Endothelial cell (in vitro differentiated cells): Measurements from ENCODE around the gene HIVEP2. TPM values are rescaled to one million over a fixed set of nuclear protein-coding genes. Genes with fewer than 3 reads are reported as not detected.

Experiments used
- DNase-seq: peaks from one replicate; pipeline ENCODE4 v3.0.0; 2021; ENCODE audit warnings: low spot score
- H3K27ac Mint-ChIP-seq: one replicate; pipeline ENCODE4 v1.8.0; 2021; ENCODE audit warnings: mixed read lengths, inconsistent platforms; ENCODE audit not compliant: unreplicated experiment
- H3K27me3 Mint-ChIP-seq: one replicate; pipeline ENCODE4 v1.8.0; 2021; ENCODE audit warnings: mild to moderate bottlenecking, moderate library complexity, mixed read lengths, inconsistent platforms; ENCODE audit not compliant: unreplicated experiment
- H3K36me3 Mint-ChIP-seq: one replicate; pipeline ENCODE4 v1.8.0; 2021; ENCODE audit warnings: mild to moderate bottlenecking, low read depth, mixed read lengths, inconsistent platforms; ENCODE audit not compliant: unreplicated experiment
- H3K4me1 Mint-ChIP-seq: one replicate; pipeline ENCODE4 v1.8.0; 2021; ENCODE audit warnings: mild to moderate bottlenecking, mixed read lengths, inconsistent platforms; ENCODE audit not compliant: unreplicated experiment
- H3K4me3 Mint-ChIP-seq: one replicate; pipeline ENCODE4 v1.8.0; 2021; ENCODE audit warnings: mild to moderate bottlenecking, mixed read lengths, inconsistent platforms; ENCODE audit not compliant: unreplicated experiment
- H3K9me3 Mint-ChIP-seq: one replicate; pipeline ENCODE4 v1.8.0; 2021; ENCODE audit warnings: mixed read lengths, inconsistent platforms; ENCODE audit not compliant: unreplicated experiment
- total RNA-seq: library from RNA; stranded (reverse); fragmentation: NEBNext Ultra II Directional; extraction: Animal tissue kit (Norgen Biotek cat#: 25700); gene quantifications from one replicate; pipeline ENCODE4 v1.2.1, GENCODE V29; 2021; ENCODE audit not compliant: unreplicated experiment
- TF ChIP-seq, protein P1 (sequence below): fragments of 200-600 bp; sonication (generic); IDR thresholded peaks from one replicate; pipeline ENCODE4 v1.5.0; 2021; ENCODE audit warnings: antibody characterized with exemption; ENCODE audit not compliant: unreplicated experiment

Gene HIVEP2
- total RNA-seq, 1 donor from 2014 or later: 15.6 TPM

GRCh38 chr6:142883011-142883410, 62.0 kb downstream of the HIVEP2 start:
- Mint-ChIP-seq H3K36me3 (no peaks in the 10 kb centered on the region), H3K9me3 (no peaks in the 10 kb centered on the region), H3K4me3 (no peak overlapping the region), H3K27me3 (peaks cover 5% of the 10 kb centered on the region), H3K27ac (no peak overlapping the region), H3K4me1 (peaks cover 27% of the 10 kb centered on the region)
- no peak for DNase-seq
- TF ChIP-seq, protein P1, sequence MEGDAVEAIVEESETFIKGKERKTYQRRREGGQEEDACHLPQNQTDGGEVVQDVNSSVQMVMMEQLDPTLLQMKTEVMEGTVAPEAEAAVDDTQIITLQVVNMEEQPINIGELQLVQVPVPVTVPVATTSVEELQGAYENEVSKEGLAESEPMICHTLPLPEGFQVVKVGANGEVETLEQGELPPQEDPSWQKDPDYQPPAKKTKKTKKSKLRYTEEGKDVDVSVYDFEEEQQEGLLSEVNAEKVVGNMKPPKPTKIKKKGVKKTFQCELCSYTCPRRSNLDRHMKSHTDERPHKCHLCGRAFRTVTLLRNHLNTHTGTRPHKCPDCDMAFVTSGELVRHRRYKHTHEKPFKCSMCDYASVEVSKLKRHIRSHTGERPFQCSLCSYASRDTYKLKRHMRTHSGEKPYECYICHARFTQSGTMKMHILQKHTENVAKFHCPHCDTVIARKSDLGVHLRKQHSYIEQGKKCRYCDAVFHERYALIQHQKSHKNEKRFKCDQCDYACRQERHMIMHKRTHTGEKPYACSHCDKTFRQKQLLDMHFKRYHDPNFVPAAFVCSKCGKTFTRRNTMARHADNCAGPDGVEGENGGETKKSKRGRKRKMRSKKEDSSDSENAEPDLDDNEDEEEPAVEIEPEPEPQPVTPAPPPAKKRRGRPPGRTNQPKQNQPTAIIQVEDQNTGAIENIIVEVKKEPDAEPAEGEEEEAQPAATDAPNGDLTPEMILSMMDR: no peak

DNA sequence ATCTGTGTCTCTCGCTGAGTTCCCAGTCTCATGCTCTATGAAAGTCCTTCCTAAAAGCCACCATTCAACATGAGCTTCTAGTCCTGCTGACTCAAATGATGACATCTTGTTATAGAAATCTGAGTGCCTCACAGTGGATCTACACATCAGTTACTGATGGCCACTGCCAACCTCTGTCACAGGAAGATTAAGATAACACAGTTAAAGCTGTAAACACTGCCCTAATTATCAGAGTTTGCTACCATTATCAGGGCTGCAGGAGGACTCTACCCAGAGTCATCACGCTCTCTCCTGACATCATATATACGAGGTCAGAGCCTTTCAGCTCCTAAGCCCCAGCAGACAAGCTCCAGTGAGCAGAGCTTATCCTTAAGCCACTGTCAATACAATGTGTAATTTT, 63.2 kb downstream of the HIVEP2 start:
- Mint-ChIP-seq H3K27ac (no peak overlapping the region), H3K36me3 (no peaks in the 10 kb centered on the region), H3K27me3 (peaks cover 5% of the 10 kb centered on the region), H3K4me3 (no peak overlapping the region), H3K9me3 (no peaks in the 10 kb centered on the region), H3K4me1 (peaks cover 24% of the 10 kb centered on the region)
- TF ChIP-seq, protein P1: no peak
- no peak for DNase-seq

DNA sequence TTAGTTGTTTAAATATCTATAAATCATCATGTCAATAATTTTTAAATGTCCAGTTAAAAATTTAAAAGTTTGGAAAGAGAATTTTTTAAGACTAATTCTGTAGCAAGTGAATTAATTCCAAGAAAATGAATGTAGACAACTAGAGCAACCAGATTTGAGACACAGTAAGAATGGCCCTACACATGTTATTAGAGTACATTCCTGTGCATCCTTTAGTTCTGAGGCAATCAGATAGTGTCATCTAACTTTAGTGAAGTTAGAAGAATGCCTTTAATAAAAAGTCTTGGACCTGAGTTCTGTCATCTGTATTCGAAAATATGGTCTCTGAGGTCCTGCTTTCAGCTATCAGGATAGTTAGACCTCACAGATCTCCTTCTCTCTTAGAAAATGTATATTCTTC, 63.7 kb downstream of the HIVEP2 start:
- Mint-ChIP-seq H3K36me3 (no peaks in the 10 kb centered on the region), H3K4me3 (no peak overlapping the region)

DNA sequence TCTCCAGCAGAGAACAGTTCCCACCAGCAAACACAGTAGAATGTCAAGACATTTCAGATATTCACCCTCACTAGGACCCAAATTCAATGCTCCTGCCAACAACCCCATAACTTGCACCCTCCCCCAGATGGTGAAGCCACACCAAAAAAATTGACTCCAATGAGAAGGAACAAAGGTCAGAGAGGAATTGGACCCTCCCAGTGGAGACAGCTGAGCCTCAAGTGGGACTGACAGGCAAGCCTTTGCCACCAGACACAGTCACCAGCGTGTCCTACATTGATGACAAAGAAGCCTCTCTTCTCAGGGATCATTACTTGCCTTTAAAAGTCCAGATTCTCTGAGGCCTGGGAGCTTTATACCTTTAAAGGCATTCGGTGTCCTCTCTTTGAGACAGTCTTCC, 64.8 kb downstream of the HIVEP2 start:
- peaks cover 7% of the 10 kb centered on the region for H3K27me3 Mint-ChIP-seq
- no peaks in the 10 kb centered on the region for H3K36me3 Mint-ChIP-seq
- no peak overlapping the region for H3K27ac Mint-ChIP-seq
- peaks cover 13% of the 10 kb centered on the region for H3K4me1 Mint-ChIP-seq
- TF ChIP-seq, protein P1: no peak
- H3K4me3 Mint-ChIP-seq: no peak overlapping the region
- no peak for DNase-seq
- no peaks in the 10 kb centered on the region for H3K9me3 Mint-ChIP-seq

More for the DNA sequence above, 63.7 kb downstream of the HIVEP2 start:
- Mint-ChIP-seq H3K27ac (no peak overlapping the region), H3K9me3 (no peaks in the 10 kb centered on the region), H3K27me3 (peaks cover 6% of the 10 kb centered on the region), H3K4me1 (peaks cover 23% of the 10 kb centered on the region)
- TF ChIP-seq, protein P1: no peak
- no peak for DNase-seq

- DNase-seq: no peak
- no peaks in the 10 kb centered on the region for H3K36me3 Mint-ChIP-seq
- no peaks in the 10 kb centered on the region for H3K9me3 Mint-ChIP-seq
- H3K27ac Mint-ChIP-seq: no peak overlapping the region
- peaks cover 14% of the 10 kb centered on the region for H3K4me1 Mint-ChIP-seq
- TF ChIP-seq, protein P1: no peak
- peaks cover 6% of the 10 kb centered on the region for H3K27me3 Mint-ChIP-seq
- no peak overlapping the region for H3K4me3 Mint-ChIP-seq
These were observed 65.4 kb downstream of the HIVEP2 start for GRCh38 chr6:142879527-142879926.
